Heart right ventricle (tissue), 16 donors: ENCODE data around the gene PLP1. TPM values are rescaled to one million over a fixed set of nuclear protein-coding genes. Genes with fewer than 3 reads are reported as not detected.

Experiments
- ATAC-seq, 8 donors: fragments of 200-7000 bp; cut with Tn5 transposase; one replicate each; pipeline ENCODE4 v1.9.1; 2020; ENCODE audit warnings: mild to moderate bottlenecking in 8 of 8, moderate library complexity in 8 of 8, moderate number of reproducible peaks in 1 of 8
- DNase-seq, 2 donors: peaks; one replicate each; pipeline ENCODE4 v3.0.0-alpha.2; 2020
- H3K27ac ChIP-seq, 10 donors: fragments of 200-600 bp; sonication (generic) in 2 of 10; one replicate each; pipeline versions ENCODE4 v1.5.0 to v1.8.0; 2020 to 2022; ENCODE audit warnings: mild to moderate bottlenecking in 3 of 10
- H3K27me3 ChIP-seq, 7 donors: fragments of 200-600 bp; one replicate each; pipeline ENCODE4 v1.8.0; 2021 to 2022; ENCODE audit warnings: mild to moderate bottlenecking in 2 of 7
- H3K36me3 ChIP-seq, 9 donors: fragments of 200-600 bp; sonication (generic) in 1 of 9; one replicate each; pipeline versions ENCODE4 v1.5.0 to v1.8.0; 2020 to 2022; ENCODE audit warnings: mild to moderate bottlenecking in 2 of 9
- H3K4me1 ChIP-seq, 9 donors: fragments of 200-600 bp; sonication (generic) in 1 of 9; one replicate each; pipeline versions ENCODE4 v1.5.0 to v1.8.0; 2020 to 2022; ENCODE audit warnings: mild to moderate bottlenecking in 4 of 9
- H3K4me3 ChIP-seq, 10 donors: fragments of 200-600 bp; sonication (generic) in 2 of 10; one replicate each; pipeline versions ENCODE4 v1.5.0 to v1.8.0; 2020 to 2022; ENCODE audit warnings: mild to moderate bottlenecking in 7 of 10, moderate library complexity in 2 of 10
- H3K9me3 ChIP-seq, 11 donors: fragments of 200-600 bp in 10 of 11; sonication (generic) in 2 of 11; one replicate each; pipeline versions ENCODE4 v1.5.0 to v1.8.0; 2013 to 2022; ENCODE audit warnings: mild to moderate bottlenecking in 2 of 11, control low read depth in 1 of 11, moderate library complexity in 1 of 11
- CTCF ChIP-seq, 9 donors: fragments of 200-600 bp; sonication (generic) in 2 of 9; IDR thresholded peaks; one replicate each; pipeline versions ENCODE4 v1.5.0 to v1.8.0; 2021 to 2022; ENCODE audit warnings: antibody characterized with exemption in 9 of 9, mild to moderate bottlenecking in 5 of 9, moderate library complexity in 1 of 9
- WGBS, 2 donors: extraction: QIAGEN DNeasy Blood & Tissue Kit; methylation state at CpG; one replicate each; pipeline ENCODE4 v1.1.7; 2013; ENCODE audit warnings: inconsistent platforms in 1 of 2; 5-methylcytosine and 5-hydroxymethylcytosine counted together
- intact Hi-C, 10 donors: fragments of 100-400 bp; cut with DNase I; formaldehyde crosslinking; loops; one replicate each; pipeline versions ENCODE4 v1.11.1 to v1.14.2; 2022
- polyA plus RNA-seq, 2 donors: library from polyadenylated mRNA; stranded (reverse); fragments of 200-250 nt; gene quantifications; one replicate each; pipeline ENCODE4 v1.2.3, GENCODE V29; 2013
- total RNA-seq, 10 donors: library from RNA; stranded (reverse); fragmentation: NEBNext Ultra II Directional in 3 of 10; extraction: Animal tissue kit (Norgen Biotek cat#: 25700) in 3 of 10; gene quantifications; one replicate each; pipeline versions ENCODE4 v1.2.1 to v1.2.4, GENCODE V29; 2021 to 2023
- donor health status: Arrhythmogenic right ventricular cardiomyopathy.
- donor health status: ischemic (EF 13 %, LVEDD 7.1; RV severe dilation, severe dysfunction).
- donor health status: healthy with polysubstance abuse.
- donor health status: DM: no; HTN: yes; CAD: no.
- donor health status: DM: no; HTN: no; CAD: no.
- donor health status: ischemic (EF 25% LVEDD 6.9; RV normal size, moderate dysfunction).
- donor health status: ischemic (EF 25% LVEDD 5.7; RV mildly dilated, moderate dysfunction).
- donor health status: healthy.
- donor health status: DM: yes; HTN: yes; CAD: no.
- donor health status: Ischemic cardiomyopathy.
- donor health status: ischemic (EF 35%, LVEDD 5.7; RV mildly dilated, moderate dysfunction).
- donor health status: nonischemic (EF 11% LVEDD 7.7; RV severe dilation, severe dysfunction).
- donor health status: DM: yes; HTN: yes; CAD: no.
- donor health status: PGD.
- donor health status: ischemic (EF 29% LVEDD 5.4; RV normal size, mild dysfunction).
- donor health status: nonischemic (EF 23%, LVEDD 6.1; RV moderate dilation, normal function).

PLP1 gene
- total and polyA plus RNA-seq, 12 donors: 0.94 to 10.4 (median 2.6) TPM

GRCh38 chrX:103734125-103734760 is 42.4 kb upstream of the PLP1 start:
- Histone ChIP-seq H3K9me3 (no peaks in the 10 kb centered on the region), H3K36me3 (no peaks in the 10 kb centered on the region), H3K27me3 (peaks cover 0 to 60% (median 0%) of the 10 kb centered on the region in 7 donors), H3K4me1 (peaks cover 0 to 20% (median 10%) of the 10 kb centered on the region in 9 donors), H3K4me3 (no peak overlapping the region), H3K27ac (no peak overlapping the region)
- WGBS, 2 donors: 62 to 63% methylated on average over 4 of the region's 4 CpGs
- DNase-seq (no peak), ATAC-seq (no peak)
- intact Hi-C loops: loop anchor here in 1 of 10 donors (10.0 kb wide), 1 partner anchor 81 kb away; no protein-coding TSS in a partner anchor
- TF ChIP-seq CTCF (IDR thresholded peaks at IDR 0.05): no peak

- ATAC-seq (no peak), DNase-seq (no peak)
- intact Hi-C loops: loop anchor here in 1 of 10 donors (10.0 kb wide), 1 partner anchor 77 kb away; no protein-coding TSS in a partner anchor
- Histone ChIP-seq H3K36me3 (no peaks in the 10 kb centered on the region), H3K4me1 (no peaks in the 10 kb centered on the region), H3K9me3 (no peaks in the 10 kb centered on the region), H3K27ac (no peak overlapping the region), H3K4me3 (no peak overlapping the region), H3K27me3 (peaks cover 0 to 37% (median 0%) of the 10 kb centered on the region in 7 donors)
- TF ChIP-seq CTCF (IDR thresholded peaks at IDR 0.05): no peak
Measured at GRCh38 chrX:103737696-103738095, 38.9 kb upstream of the PLP1 start.

- Histone ChIP-seq H3K4me3 (no peak overlapping the region), H3K4me1 (no peaks in the 10 kb centered on the region), H3K36me3 (no peaks in the 10 kb centered on the region), H3K27ac (no peak overlapping the region), H3K27me3 (peaks cover 0 to 31% (median 0%) of the 10 kb centered on the region in 7 donors), H3K9me3 (no peaks in the 10 kb centered on the region)
- no peak for TF ChIP-seq CTCF (IDR thresholded peaks at IDR 0.05)
- 100% methylated on average over 1 of the region's 1 CpG for WGBS, 2 donors
- intact Hi-C loops: loop anchor here in 1 of 10 donors (10.0 kb wide), 1 partner anchor 75 kb away; no protein-coding TSS in a partner anchor
- DNase-seq (no peak), ATAC-seq (no peak)
Measured at GRCh38 chrX:103739421-103739820, 37.2 kb upstream of the PLP1 start.

- no peak for TF ChIP-seq CTCF (IDR thresholded peaks at IDR 0.05)
- H3K9me3 ChIP-seq: no peaks in the 10 kb centered on the region
- no peak overlapping the region for H3K27ac ChIP-seq
- peaks cover 0 to 34% (median 0%) of the 10 kb centered on the region in 7 donors for H3K27me3 ChIP-seq
- intact Hi-C loops: no loop called here
- no peak overlapping the region for H3K4me3 ChIP-seq
- no peak for ATAC-seq
- H3K36me3 ChIP-seq: no peaks in the 10 kb centered on the region
- DNase-seq: no peak
- no peaks in the 10 kb centered on the region for H3K4me1 ChIP-seq
- 87 to 89% methylated on average over 1 of the region's 1 CpG for WGBS, 2 donors
Measured at GRCh38 chrX:103741879-103742278, 34.8 kb upstream of the PLP1 start.
